Measurements from ENCODE around the gene PPDPF.
"Not testable (repeated sequence)": the region's sequence is repeated elsewhere in the genome, so short reads cannot be mapped to it uniquely, and the experiment has no call there.

The PPDPF gene

DNA sequence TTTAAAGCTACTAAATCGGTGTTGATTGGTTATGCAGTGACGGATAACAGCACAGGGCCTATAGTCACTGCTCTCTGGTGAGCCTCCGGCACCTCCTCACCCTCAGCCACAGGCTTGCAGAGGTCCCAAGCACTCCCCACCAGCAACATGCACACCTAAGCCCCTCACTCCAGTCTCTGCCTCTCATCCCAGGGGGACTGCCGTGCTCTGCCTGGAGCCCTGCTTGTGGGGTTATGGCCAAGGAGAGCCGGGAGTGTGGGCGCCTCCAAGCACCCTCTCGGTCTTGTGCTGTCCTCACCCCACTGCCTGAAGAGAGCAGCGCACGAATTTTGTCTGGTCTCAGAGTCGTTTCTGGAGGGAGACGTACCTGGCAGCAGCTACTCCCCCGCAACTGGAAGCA is 14.8 kb upstream of the PPDPF start:
- Histone ChIP-seq H3K27ac (no peak overlapping the region), H3K27me3 (replicated peaks) (peaks cover 6% of the 10 kb centered on the region), H3K4me3 (ENCODE audit: low read depth, low read length) (no peak overlapping the region), H3K36me3 (replicated peaks) (no peaks in the 10 kb centered on the region)
- DNase-seq = no peak
- in situ Hi-C loops (cut with HindIII; ENCODE audit: low pct_ligation_motif_present, low sequenced_read_pairs) = no loop called here
- TF ChIP-seq, protein P1, sequence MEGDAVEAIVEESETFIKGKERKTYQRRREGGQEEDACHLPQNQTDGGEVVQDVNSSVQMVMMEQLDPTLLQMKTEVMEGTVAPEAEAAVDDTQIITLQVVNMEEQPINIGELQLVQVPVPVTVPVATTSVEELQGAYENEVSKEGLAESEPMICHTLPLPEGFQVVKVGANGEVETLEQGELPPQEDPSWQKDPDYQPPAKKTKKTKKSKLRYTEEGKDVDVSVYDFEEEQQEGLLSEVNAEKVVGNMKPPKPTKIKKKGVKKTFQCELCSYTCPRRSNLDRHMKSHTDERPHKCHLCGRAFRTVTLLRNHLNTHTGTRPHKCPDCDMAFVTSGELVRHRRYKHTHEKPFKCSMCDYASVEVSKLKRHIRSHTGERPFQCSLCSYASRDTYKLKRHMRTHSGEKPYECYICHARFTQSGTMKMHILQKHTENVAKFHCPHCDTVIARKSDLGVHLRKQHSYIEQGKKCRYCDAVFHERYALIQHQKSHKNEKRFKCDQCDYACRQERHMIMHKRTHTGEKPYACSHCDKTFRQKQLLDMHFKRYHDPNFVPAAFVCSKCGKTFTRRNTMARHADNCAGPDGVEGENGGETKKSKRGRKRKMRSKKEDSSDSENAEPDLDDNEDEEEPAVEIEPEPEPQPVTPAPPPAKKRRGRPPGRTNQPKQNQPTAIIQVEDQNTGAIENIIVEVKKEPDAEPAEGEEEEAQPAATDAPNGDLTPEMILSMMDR (IDR thresholded peaks at IDR 0.05; ENCODE audit: low read depth, low read length, missing control alignments) = no peak

DNA sequence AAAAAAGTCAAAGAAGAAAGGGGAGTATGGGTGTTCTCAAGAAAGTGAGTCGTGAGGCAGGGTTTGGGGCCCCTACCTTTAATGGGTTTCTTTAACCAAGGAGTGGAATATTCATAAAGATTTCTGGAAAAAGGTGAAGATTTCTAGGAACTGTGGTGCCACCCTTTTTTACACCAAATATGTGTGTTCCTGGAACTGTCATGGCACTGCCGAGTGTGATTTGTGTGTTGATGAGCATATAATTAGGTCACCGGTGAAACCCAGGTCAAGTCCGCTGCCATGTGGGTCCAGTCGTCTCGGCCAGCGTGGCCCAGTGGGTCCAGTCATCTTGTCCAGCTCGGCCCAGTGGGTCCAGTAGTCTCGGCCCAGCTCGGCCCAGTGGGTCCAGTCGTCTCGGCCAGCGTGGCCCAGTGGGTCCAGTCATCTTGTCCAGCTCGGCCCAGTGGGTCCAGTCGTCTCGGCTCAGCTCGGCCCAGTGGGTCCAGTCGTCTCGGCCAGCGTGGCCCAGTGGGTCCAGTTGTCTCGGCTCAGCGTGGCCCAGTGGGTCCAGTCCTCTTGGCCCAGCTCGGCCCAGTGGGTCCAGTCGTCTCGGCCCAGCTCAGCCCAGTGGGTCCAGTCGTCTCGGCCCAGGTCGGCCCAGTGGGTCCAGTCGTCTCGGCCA is 13.4 kb upstream of the PPDPF start:
- peaks cover 5% of the 10 kb centered on the region for H3K27me3 ChIP-seq (replicated peaks)
- no peaks in the 10 kb centered on the region for H3K36me3 ChIP-seq (replicated peaks)
- no peak overlapping the region for H3K4me3 ChIP-seq (ENCODE audit: low read depth, low read length)
- TF ChIP-seq, protein P1 (IDR thresholded peaks at IDR 0.05; ENCODE audit: low read depth, low read length, missing control alignments) = no peak
- H3K27ac ChIP-seq = no peak overlapping the region
- no peak for DNase-seq
- in situ Hi-C loops (cut with HindIII; ENCODE audit: low pct_ligation_motif_present, low sequenced_read_pairs) = no loop called here

DNA sequence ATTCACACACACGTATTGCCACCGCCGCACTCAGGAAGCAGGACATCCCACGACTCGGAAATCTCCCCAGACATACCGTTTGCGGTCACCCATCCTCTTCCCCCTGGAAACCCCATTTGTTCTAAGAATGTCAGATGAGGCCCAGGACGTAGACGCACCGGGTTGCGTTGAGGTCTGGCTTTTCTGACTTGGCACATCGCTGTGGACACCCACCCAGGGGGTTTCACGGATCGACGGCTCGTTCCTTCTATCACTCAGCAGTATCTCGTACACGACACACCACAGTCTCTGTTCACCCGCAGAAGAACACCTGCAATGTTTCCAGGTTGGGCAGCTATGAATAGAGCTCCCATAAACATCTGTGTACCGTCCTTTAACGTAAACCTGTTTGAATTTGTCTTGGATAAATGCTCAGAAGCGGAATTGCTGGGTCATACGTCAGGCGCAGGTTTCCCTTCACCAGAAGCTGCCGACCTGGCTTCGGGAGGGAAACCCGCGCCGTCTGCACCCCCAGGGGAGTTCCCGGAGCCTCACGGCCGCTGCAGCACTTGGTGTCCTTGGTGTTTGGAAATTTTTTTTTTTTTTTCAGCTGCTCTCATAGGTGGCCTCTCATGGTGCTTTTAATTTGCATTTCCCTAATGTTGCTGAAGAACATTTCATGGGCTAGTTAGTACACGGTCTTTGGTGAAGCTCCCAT is 12.3 kb upstream of the PPDPF start:
- Histone ChIP-seq H3K4me3 (ENCODE audit: low read depth, low read length) (no peak overlapping the region), H3K36me3 (replicated peaks) (no peaks in the 10 kb centered on the region), H3K27ac (no peak overlapping the region), H3K27me3 (replicated peaks) (peaks cover 2% of the 10 kb centered on the region)
- no peak for DNase-seq
- in situ Hi-C loops (cut with HindIII; ENCODE audit: low pct_ligation_motif_present, low sequenced_read_pairs) = no loop called here
- TF ChIP-seq, protein P1 (IDR thresholded peaks at IDR 0.05; ENCODE audit: low read depth, low read length, missing control alignments) = no peak

DNA sequence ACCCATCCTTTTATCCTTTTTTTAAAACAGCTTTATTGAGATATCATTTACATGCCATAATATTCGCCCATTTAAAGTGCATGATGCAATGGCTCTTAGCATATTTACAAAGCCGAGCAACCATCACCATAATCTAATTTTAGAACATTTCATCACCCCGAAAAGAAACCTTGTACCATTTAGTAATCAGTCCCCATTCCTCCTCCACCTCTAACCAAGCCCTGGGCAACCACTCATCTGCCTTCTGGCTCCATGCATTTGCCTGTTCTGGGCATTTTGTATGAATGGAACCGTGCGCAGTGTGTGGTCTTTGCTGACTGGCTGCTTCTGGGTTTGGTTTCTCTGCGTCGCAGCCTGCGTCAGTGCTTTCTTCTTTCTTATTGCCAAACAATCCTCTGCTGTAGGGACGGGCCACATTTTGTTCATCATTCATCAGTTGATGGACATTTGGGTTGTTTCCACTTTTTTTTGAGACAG is 11.4 kb upstream of the PPDPF start:
- in situ Hi-C loops (cut with HindIII; ENCODE audit: low pct_ligation_motif_present, low sequenced_read_pairs) = no loop called here

DNA sequence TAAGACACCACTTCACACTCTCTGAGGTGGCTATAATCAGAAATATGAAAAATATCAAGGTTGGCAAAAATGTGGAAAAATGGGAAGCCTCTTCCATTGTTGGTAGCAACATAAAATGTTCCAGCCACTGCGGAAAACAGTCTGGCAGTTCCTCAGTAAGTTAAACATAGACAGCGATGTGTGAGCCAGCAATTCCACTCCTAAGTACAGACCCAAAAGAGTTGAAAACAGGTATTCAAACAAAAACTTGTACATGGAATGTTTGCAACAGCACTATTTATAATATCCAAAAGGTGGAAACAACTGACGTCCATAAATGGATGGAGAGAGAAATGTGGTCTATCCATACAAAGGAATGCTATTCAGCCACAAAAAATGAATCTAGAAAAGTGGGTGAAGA is 7.4 kb upstream of the PPDPF start:
- Histone ChIP-seq H3K36me3 (replicated peaks) (no peaks in the 10 kb centered on the region), H3K4me3 (ENCODE audit: low read depth, low read length) (no peak overlapping the region), H3K27me3 (replicated peaks) (no peaks in the 10 kb centered on the region), H3K27ac (no peak overlapping the region)
- TF ChIP-seq, protein P1 (IDR thresholded peaks at IDR 0.05; ENCODE audit: low read depth, low read length, missing control alignments) = no peak
- in situ Hi-C loops (cut with HindIII; ENCODE audit: low pct_ligation_motif_present, low sequenced_read_pairs) = no loop called here
- DNase-seq = no peak

More for the DNA sequence above, 11.4 kb upstream of the PPDPF start:
- no peaks in the 10 kb centered on the region for H3K27me3 ChIP-seq (replicated peaks)
- TF ChIP-seq, protein P1 (IDR thresholded peaks at IDR 0.05; ENCODE audit: low read depth, low read length, missing control alignments) = no peak
- no peak for DNase-seq
- H3K4me3 ChIP-seq (ENCODE audit: low read depth, low read length) = no peak overlapping the region
- H3K36me3 ChIP-seq (replicated peaks) = no peaks in the 10 kb centered on the region
- H3K27ac ChIP-seq = no peak overlapping the region

DNA sequence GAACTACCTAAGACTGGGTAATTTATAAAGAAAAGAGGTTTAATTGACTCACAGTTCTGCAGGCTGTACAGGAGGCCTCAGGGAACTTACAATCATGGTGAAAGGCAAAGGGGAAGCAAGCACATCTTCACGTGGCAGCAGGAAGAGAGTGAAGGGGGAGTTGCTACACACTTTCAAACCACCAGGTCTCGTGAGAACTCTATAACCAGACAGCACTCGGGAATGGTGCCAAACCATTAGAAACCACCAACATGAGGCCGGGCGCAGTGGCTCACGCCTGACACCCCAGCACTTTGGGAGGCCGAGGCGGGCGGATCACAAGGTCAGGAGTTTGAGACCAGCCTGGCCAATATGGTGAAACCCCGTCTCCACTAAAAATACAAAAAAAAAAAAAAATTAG is 6.0 kb upstream of the PPDPF start:
- H3K4me3 ChIP-seq (ENCODE audit: low read depth, low read length); DNase-seq; H3K27me3 ChIP-seq (replicated peaks); in situ Hi-C loops (cut with HindIII; ENCODE audit: low pct_ligation_motif_present, low sequenced_read_pairs); H3K27ac ChIP-seq; H3K36me3 ChIP-seq (replicated peaks): not testable (repeated sequence)

All from brain microvascular endothelial cell (primary cell).